ENCODE measurements around the gene PAX9.

Gene PAX9

DNA sequence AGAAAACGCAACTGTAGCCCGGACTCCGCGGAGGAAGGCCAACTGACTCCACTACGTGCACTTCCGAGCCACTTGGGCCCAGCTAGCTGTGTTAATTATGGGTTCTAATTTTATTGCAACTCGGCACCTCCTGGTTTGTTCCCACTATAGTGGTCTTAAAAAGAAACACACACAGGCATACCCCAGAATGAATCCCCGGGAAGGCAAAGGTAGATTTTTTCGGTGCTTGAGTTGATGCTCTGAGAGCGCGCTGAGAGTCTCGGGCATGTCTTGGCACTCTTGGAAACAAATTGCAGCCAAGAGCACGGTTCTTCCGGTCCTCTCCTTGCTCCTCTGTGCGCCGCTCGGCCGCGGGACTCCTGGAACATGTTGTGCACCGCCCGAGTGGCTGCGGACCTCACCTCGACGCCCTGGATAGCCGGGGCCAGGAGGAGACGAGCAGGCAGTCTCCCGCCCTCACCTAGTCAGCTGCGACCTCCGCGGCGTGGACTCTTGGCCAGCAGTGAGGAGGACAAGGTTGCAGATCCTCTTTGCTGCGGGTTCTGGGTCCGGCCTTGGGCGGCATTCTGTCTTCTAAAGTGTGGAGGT lies 6.8 kb upstream of the PAX9 start:
- no peak for DNase-seq (ENCODE audit: extremely low read depth, low read depth)
- TF ChIP-seq, protein P1, sequence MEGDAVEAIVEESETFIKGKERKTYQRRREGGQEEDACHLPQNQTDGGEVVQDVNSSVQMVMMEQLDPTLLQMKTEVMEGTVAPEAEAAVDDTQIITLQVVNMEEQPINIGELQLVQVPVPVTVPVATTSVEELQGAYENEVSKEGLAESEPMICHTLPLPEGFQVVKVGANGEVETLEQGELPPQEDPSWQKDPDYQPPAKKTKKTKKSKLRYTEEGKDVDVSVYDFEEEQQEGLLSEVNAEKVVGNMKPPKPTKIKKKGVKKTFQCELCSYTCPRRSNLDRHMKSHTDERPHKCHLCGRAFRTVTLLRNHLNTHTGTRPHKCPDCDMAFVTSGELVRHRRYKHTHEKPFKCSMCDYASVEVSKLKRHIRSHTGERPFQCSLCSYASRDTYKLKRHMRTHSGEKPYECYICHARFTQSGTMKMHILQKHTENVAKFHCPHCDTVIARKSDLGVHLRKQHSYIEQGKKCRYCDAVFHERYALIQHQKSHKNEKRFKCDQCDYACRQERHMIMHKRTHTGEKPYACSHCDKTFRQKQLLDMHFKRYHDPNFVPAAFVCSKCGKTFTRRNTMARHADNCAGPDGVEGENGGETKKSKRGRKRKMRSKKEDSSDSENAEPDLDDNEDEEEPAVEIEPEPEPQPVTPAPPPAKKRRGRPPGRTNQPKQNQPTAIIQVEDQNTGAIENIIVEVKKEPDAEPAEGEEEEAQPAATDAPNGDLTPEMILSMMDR (IDR thresholded peaks at IDR 0.05; ENCODE audit: low read depth, low read length, missing control alignments) = no peak
- H3K4me3 ChIP-seq (replicated peaks; ENCODE audit: low read depth, low read length) = no peak overlapping the region

DNA sequence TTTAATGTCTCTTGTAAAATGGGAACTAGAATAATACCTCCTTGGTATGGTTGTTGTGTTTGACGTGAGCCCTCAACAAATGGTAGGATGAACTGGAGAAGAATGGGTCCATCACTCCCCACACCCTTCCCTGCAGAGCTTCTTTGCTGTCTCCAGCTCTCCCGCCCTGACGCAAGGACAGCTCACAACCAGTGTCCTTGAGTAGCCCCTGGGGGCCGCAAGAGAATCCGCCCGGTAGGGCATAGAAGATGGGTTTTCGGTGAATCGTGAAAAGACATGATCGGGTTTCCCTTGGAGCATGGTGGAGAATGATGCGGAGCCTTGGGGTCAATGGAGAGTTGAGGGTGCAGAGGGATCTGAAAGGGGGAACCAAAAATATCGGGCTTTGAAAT lies 6.1 kb upstream of the PAX9 start:
- TF ChIP-seq, protein P1 (IDR thresholded peaks at IDR 0.05; ENCODE audit: low read depth, low read length, missing control alignments) = no peak
- DNase-seq (ENCODE audit: extremely low read depth, low read depth) = no peak
- no peak overlapping the region for H3K4me3 ChIP-seq (replicated peaks; ENCODE audit: low read depth, low read length)

DNA sequence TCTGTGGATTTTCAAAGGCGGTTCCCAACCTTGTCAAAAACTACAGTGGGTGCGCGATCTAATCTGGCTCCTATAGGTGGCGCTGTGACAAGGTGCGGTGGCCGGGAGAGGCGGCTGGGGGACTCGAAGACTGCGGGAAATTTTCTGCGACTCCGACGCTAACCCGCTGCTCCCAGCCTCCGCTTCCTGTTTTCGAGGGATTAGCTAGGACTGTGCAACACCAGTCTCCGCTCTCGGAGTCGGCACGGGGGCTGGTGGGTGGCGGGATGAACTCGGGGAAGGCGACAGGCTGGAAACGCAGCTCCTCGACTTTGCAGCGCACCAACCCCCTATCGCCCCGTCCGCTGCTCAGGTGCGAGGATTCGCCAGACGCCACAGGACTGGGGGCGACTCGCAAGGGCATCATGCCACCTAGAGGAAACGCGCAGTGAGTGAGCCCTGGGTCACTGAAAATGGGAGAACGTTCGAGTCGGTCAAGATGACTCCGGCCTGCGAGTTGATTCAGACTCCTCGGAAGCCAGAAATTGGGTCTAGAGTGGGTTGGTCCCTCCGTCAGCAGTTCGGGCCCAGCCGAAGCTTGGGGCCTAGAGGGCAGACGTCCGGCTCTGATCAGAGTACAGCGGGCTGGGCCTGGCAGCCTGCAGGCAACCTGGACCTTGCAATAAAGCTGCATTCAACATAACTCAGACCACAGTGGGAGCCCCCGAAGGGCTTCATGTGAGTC lies 5.5 kb upstream of the PAX9 start:
- TF ChIP-seq, protein P1 (IDR thresholded peaks at IDR 0.05; ENCODE audit: low read depth, low read length, missing control alignments) = peak; percentile 65
- H3K4me3 ChIP-seq (replicated peaks; ENCODE audit: low read depth, low read length) = no peak overlapping the region
- no peak for DNase-seq (ENCODE audit: extremely low read depth, low read depth)

DNA sequence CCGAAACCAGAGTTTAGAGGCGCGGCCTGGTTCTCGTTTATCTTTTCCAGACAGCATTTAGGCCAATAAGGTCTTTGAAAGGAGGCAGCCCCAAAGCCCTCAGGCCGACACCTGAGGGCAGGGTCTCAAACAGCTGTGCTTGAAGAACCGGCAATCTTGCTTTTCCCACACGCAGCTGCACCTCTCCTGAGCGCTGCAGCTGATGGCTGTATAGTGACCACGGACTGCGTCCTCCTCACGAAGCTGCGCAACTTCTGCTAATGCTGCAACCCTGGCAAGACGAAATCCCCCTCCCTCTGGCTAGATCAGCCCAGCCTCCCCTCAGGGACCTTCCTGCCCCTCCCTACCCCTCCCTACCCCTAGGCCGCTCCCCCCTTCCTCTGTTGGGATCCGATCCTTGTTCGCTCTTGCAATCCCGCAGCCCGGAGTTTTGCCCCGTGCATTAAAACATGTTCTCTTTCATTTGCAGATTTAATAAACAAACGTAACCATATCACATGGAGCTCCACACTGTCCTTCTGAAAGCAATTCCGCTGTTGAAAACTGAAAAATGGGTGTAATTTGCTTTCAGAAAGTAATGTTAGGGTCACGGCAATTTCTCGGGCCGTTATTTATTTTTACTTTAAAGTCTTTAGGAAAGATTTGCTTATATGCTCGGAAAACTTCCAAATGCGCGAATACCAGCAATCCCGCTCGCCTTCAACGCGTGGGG lies 4.8 kb upstream of the PAX9 start:
- no peak overlapping the region for H3K4me3 ChIP-seq (replicated peaks; ENCODE audit: low read depth, low read length)
- DNase-seq (ENCODE audit: extremely low read depth, low read depth) = no peak

DNA sequence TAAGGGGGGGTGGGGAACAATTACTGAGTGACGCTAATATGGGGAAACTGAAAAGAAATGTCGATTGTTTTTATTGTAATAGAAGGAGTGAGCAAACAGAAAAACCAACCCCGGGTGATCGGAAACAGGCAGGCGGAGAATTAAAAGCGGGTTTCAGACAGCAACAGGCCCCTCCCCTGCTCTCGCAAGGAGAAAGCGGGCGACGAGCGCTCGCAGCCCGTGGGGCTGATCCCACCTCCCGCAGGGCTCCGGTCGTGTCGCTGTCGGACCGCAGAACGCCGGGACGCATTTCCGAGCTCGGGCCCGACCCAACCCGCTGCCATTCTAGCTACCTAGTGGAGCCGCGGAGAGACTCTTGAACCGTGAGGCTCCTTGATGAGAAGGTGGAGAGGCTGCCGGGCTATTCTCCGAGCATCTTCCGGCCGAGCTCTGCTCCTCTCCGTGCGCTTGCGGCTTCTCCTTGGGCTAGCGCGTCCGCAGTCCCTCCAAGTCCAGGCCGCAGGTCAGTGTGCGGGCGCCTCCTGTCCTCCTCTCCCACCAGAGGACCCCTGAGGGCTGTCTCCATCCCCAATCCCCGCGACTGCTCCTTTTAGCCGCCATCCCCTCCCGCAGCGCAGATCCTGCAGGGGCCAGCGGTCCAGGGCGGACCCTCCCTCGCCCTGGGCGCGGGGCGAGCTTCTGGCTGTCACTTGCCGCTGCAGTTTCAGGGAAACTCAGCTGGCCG lies 4.1 kb upstream of the PAX9 start:
- TF ChIP-seq, protein P1 (IDR thresholded peaks at IDR 0.05; ENCODE audit: low read depth, low read length, missing control alignments) = no peak
- DNase-seq (ENCODE audit: extremely low read depth, low read depth) = no peak
- H3K4me3 ChIP-seq (replicated peaks; ENCODE audit: low read depth, low read length) = no peak overlapping the region

More for the DNA sequence above, 4.8 kb upstream of the PAX9 start:
- TF ChIP-seq, protein P1 (IDR thresholded peaks at IDR 0.05; ENCODE audit: low read depth, low read length, missing control alignments) = no peak

DNA sequence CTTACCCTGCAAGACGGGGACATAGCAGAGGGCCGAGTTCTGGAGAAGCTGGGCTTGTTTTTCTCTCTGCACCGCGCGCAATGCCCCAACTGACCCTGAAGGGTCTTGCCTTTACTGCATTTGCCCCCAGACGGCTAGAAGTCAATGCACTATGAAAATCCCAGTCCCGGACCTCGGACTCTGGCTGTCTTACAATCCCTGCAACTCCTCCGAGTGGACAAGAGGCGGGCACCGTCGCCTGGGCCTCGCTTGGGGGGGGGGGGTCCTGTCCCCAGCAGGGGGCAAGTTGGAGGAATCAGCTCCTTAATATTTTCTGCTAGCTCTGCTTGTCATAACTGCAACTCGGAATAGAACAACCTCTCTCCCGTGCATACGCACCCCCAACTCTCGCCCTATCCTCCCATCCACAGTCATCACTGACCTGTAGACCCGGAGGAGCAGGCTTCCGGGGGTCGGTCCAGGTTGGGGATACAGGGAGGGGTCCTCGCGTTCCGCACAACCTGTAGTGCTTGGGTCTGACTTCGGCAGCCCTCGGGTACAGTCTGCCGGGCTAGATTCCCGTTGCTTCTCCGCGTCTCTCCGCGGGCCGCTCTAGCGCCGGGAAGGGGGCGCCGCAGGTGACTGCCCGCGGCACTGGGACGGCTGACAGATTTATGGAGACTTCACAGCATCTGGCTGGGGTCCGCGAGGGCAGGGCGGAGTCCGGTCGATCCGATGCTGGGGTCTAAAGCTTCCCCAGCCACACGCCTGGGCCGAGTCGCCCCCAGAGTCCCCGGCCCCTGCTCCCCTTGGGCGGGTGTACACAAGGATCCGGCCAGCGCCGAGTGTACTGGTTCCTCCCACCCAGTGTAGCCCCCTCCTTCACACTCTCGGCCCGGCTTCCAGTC lies 3.3 kb upstream of the PAX9 start:
- no peak overlapping the region for H3K4me3 ChIP-seq (replicated peaks; ENCODE audit: low read depth, low read length)
- no peak for DNase-seq (ENCODE audit: extremely low read depth, low read depth)
- TF ChIP-seq, protein P1 (IDR thresholded peaks at IDR 0.05; ENCODE audit: low read depth, low read length, missing control alignments) = no peak

Data from HFF-Myc (cell line).